Measurements from ENCODE around the gene USP2.

The USP2 gene, protein sequence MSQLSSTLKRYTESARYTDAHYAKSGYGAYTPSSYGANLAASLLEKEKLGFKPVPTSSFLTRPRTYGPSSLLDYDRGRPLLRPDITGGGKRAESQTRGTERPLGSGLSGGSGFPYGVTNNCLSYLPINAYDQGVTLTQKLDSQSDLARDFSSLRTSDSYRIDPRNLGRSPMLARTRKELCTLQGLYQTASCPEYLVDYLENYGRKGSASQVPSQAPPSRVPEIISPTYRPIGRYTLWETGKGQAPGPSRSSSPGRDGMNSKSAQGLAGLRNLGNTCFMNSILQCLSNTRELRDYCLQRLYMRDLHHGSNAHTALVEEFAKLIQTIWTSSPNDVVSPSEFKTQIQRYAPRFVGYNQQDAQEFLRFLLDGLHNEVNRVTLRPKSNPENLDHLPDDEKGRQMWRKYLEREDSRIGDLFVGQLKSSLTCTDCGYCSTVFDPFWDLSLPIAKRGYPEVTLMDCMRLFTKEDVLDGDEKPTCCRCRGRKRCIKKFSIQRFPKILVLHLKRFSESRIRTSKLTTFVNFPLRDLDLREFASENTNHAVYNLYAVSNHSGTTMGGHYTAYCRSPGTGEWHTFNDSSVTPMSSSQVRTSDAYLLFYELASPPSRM

DNA sequence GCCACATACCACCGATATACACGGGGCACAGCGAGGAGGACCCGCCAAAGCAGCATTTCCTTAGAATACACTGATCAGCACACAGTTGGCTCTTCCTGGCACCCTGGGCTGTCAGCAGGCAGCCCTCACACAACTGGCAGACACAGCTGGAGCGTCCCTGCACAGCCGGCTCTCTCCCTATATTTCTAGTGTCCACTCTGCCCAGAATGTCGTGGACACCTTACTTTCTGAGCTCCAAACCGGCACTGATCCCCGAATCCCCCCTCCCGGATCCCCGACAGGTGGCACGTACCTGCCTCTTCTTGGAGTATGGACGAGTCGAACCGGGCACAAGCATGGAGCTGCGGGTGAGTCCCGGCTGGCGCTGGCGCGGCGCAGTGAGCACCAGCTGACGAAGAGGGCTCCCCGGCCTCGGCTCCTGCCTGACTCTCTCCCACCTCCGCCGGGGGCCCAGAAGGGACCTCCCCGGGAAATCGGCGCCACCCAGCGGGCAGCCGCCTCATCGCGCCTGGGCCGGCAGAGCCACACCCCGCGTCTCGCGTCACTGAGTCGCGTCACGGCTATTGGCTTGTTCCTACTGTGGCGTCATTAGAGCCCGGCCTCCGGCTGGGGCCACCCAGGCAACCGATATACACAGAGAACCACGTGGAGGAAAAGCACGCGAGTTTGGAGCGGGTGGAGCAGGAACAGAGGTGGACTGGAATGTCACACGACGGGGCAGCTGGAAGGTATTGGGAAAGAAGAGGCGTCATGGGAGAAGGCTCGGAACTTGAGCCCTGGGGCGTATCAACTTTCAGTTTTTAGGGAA, at the start of gene USP2:
USP2 (minus strand) TSS at position 510 of the 808 bp plus-strand sequence. CDS start 8,210 bp downstream, outside the sequence.
- FAIRE-seq: no peak

DNA sequence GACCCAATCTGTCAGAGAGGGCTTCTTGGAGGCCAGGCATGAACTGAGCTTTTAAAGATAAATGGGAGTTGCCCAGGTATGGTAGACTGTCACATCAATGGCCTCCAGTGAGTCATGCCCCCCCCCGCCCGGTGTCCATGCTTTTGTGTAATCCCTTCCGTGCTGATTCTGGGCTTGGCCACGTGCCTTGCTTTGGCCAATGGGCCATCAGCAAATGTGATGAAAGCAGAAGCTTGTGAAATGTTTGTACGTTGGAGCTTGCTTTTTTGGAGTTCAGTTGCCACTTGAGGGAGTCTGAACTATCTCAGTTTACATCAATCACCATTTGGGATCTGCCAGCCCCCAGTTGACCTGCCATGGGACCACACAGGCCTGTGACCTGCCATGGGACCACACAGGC, 45.8 kb upstream of the USP2 start:
- no peak for FAIRE-seq

DNA sequence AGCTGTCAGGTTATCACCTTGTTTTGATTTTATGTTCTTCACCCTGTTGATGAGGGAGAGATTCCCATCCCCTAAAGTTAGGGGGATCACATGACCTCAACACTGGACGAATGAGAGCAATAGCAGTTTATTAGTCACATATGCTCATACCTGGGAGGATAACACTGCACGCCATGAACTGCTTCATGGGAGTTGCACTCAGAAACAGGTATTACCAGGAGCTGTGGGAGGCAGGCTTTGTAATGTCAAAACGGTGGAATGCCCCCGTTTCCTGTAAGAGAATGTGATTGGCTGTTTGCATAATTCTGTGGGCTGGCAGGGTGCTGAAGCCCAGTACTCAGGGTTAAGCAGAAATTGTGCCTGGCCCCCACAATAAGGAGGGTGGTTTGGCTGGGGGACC, 44.7 kb upstream of the USP2 start:
- FAIRE-seq: no peak

- no peak for FAIRE-seq
These were observed 43.3 kb upstream of the USP2 start for GRCh38 chr11:119424775-119425174.

GRCh38 chr11:119424276-119424675, 42.8 kb upstream of the USP2 start:
- FAIRE-seq: no peak

GRCh38 chr11:119423509-119424254, 42.2 kb upstream of the USP2 start:
- FAIRE-seq: no peak

- no peak for FAIRE-seq
These were observed 41.5 kb upstream of the USP2 start, which contains the start of gene THY1 for GRCh38 chr11:119422809-119423508. TSS of gene THY1 (minus strand) at chr11:119423172. CDS start at chr11:119420905, 2,267 bp downstream.

- FAIRE-seq: no peak
These were observed 40.7 kb upstream of the USP2 start for GRCh38 chr11:119421941-119422808.

DNA sequence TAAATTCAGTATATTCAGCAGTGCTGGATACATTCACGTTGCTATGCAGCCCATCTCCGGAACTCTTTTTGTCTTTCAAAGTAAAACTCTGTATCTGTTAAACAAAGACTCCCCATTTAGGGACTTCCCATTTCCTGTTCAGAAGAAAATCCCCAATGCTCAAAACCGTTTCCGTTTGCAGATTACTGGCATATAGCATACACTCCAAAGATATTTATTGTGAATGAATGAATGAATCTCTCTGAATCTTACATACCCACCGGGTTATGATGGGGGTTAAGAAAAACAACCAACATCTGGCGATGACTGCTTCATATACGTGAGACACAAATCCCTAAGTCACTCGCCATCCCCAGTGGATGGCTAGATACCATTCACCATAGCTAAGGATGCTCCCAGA, 39.9 kb upstream of the USP2 start:
- no peak for FAIRE-seq

- FAIRE-seq: no peak
These were observed 39.1 kb upstream of the USP2 start for GRCh38 chr11:119420631-119421030.

DNA sequence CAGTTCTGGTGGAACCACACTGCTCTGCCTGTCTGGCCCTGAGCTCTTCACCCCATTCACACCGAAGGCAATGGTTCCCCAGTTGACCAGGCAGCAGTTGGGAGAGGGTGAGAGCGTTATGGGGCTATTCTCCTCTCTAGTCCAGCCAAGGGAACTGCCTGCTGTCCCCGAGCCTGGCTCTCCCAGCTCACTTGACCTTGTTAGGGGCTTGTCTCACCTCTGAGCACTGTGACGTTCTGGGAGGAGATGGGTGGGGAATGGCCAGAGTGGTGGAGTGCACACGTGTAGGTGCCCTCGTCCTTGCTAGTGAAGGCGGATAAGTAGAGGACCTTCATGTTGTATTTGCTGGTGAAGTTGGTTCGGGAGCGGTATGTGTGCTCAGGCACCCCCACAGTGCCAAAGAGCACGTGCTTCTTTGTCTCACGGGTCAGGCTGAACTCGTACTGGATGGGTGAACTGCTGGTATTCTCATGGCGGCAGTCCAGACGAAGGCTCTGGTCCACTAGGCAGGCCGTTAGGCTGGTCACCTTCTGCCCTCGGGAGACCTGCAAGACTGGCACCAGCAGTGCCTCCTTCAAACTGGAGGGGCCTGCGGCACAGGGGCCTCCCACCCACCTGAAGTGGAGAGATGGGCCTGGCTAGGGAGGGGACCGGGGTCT, 38.5 kb upstream of the USP2 start:
- FAIRE-seq: no peak

- no peak for FAIRE-seq
These were observed 37.8 kb upstream of the USP2 start for GRCh38 chr11:119419246-119419645.

DNA sequence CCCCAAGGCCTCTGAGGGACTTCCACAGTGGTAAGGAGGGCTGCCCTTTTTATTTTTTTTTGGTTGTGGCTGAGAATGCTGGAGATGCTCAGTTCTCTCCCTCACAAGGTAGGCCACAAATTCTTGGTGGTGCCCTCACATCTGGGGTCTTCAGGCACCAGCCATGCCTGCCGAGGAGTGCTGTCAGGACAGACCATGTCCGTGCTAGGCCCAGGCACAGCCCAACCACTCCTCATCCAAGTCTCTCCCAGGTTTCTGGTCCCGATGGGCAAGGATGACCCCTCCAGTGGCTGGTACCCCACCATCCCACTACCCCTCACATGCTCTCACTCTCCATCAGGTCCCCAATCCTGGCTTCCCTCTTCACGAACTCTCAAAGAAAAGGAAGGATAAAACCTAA, 37.3 kb upstream of the USP2 start:
- FAIRE-seq: no peak

- FAIRE-seq: no peak
These were observed 36.4 kb upstream of the USP2 start for GRCh38 chr11:119417726-119418540.

DNA sequence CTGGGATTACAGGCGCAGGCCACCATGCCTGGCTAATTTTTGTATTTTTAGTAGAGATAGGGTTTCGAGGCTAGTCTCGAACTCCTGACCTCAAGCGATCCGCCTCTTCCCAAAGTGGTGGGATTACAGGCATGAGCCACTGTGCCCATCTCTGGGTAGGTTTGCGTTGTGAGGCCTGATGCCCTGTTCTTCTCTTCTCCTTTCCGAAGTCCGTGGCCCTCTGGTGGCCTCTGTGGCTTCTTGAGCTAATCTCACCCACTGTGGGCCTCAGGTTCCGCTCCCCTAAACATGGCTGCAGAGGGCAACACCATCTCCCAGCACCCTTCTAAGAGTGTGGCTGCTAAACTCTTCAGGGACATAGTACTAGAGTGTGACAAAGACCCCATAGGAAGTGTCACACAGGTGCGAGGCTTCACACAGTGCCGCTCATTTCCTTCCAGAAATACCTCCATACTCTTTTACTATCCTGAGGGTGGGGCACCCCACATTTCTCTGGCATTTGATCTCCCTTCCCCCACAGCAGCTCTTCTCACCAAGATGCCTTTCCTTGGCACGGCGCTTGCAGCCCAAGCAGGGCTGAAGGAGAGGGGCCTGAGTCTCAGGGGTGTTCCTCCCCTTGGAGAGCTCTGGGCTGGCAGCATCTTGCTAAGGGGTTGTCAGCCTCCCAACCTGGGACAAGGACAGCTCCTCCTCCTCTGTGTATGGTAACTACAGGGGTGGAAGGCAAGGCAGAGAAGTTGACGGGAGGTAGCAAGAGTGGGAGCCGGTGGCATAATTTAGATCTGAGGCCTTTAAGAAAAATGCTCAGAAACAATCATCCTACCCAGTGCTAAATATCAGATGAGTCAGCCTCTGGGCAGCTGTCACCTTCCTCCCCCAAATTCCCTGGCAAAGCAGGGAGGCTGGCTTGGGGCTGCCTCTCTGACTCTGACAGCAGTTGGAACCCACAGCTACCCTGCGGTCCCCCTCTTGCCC, 35.4 kb upstream of the USP2 start:
- FAIRE-seq: no peak

DNA sequence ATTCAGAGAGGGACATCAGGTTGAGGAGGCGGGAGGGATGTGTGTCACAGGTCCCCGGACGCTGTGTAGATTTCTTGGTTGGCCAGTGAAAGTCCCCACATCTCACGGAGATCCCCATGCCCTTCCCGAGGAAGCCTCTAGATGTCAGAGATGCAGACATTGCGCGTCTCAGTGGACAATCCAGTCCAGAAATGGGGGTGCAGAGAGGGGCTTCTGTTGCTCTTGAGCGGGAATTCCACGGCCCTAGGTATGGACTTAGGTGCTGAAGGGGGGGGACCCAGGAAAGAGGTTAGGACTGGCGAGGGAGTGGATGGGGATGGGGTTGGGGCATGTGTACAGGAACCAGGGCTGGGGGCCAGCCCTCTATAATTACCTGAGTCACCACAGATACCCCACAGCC, 34.5 kb upstream of the USP2 start:
- no peak for FAIRE-seq

DNA sequence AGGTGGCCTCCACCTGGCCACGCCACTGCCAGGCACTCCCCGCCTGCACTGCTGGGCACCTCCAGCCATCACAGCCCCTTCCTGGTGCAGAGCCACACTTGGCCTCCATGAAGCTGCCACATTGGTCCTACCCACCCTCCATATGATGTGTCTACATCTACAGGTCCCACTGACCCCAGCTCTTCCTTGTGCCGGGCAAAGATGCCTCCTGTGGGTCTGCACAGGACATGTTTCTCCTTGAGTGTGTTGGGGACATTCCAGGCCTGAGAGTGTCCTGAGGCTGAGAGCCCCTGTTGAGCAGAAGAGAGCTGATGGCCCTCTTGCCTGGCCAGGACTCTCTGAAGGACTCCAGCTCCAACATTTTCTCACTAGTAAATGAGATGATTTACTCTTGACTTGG, 34.0 kb upstream of the USP2 start:
- FAIRE-seq: no peak

- FAIRE-seq: no peak
These were observed 33.2 kb upstream of the USP2 start for GRCh38 chr11:119414734-119415133.
